GM10248 (cell line): Measurements from ENCODE around the gene RABL3.

ENCODE experiments used
- CTCF ChIA-PET: fragments of 300-600 bp; sonication (Branson Sonifier 250); formaldehyde crosslinking; extraction: SDS; loops from one replicate; lab custom pipeline; 2021; ENCODE audit warnings: antibody characterized with exemption; lab: Yijun Ruan, JAX
- POLR2A ChIA-PET: fragments of 350-650 bp; sonication (Branson Sonifier 250); formaldehyde crosslinking; extraction: SDS; loops from one replicate; lab custom pipeline; 2020; ENCODE audit warnings: antibody characterized with exemption; lab: Yijun Ruan, JAX
- DNase-seq: peaks from one replicate; pipeline ENCODE4 v3.0.0; 2012; ENCODE audit errors: extremely low spot score
- TF ChIP-seq, protein P1 (sequence below): IDR thresholded peaks from 2 replicates; pipeline ENCODE4 v1.5.1; 2012; ENCODE audit warnings: mild to moderate bottlenecking, low read depth; ENCODE audit errors: extremely low read depth, missing control alignments, control extremely low read depth

Gene RABL3

DNA sequence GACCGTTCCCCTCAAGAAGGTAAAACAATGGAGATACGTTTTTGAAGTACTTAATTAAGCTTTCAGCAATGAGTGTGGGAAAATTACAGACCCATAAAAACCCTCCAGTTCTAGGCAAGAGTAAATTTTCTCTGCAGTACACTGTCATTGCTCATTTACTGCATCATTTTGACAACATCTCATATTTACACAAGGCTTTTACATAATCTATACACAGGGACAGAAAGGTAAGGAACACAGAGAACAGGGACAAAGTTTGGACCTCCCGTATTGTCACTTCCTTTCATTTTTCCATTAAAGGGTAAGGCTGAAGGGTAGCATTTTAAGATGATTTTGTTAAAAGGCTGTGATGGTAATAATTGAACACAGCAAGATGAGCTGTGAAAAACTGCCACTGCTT, 52.9 kb downstream of the RABL3 start:
- ChIA-PET CTCF (interaction anchor here (0.7 to 2.5 kb wide), 7 partner anchors 9 to 106 kb away, joined by 3 to 8 read pairs (median 4); no protein-coding TSS in a partner anchor), POLR2A (no interaction called here)
- DNase-seq: no peak
- TF ChIP-seq, protein P1, sequence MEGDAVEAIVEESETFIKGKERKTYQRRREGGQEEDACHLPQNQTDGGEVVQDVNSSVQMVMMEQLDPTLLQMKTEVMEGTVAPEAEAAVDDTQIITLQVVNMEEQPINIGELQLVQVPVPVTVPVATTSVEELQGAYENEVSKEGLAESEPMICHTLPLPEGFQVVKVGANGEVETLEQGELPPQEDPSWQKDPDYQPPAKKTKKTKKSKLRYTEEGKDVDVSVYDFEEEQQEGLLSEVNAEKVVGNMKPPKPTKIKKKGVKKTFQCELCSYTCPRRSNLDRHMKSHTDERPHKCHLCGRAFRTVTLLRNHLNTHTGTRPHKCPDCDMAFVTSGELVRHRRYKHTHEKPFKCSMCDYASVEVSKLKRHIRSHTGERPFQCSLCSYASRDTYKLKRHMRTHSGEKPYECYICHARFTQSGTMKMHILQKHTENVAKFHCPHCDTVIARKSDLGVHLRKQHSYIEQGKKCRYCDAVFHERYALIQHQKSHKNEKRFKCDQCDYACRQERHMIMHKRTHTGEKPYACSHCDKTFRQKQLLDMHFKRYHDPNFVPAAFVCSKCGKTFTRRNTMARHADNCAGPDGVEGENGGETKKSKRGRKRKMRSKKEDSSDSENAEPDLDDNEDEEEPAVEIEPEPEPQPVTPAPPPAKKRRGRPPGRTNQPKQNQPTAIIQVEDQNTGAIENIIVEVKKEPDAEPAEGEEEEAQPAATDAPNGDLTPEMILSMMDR: no peak

DNA sequence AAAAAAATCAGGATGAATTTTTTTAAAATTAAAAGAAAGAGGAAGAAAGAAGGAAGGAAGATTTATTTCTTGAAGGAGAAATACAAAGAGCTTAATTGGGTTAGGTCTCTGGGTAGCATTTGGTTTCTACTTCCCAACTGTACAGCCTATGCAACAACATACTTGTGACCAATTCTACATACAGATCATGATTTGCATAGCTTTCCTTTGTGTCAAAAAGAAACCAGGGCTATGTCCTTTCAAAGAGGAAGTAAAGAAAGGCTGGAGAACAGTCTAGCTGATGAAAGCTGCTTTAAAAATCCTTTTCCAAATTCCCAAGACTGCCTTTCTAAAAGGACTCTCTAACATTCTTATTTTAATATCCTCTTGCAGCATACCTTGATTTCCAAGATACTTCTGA, 54.2 kb downstream of the RABL3 start:
- ChIA-PET POLR2A (no interaction called here), CTCF (interaction anchor here (1.2 to 2.5 kb wide), 9 partner anchors 10 to 130 kb away, joined by 3 to 8 read pairs (median 4); no protein-coding TSS in a partner anchor)
- TF ChIP-seq, protein P1: no peak
- DNase-seq: peak; percentile 62

DNA sequence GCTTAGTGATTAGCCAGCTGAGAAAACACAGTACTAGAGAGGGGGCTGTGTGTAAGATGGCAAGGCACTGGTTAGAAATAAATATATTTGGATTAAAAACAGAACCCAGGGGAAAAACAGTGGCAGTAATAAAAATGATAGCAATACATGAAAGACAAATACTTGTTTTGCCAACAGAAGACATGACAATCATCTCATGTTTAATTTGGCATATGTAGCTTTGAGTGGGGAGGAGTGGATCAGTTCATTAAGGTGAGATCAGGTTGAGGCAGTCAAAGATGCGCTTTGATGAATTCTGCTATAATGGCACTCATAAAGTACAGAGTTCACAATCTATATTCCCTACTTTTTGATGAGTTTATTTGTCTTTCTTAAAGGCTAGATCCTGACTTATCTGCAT, 56.9 kb downstream of the RABL3 start:
- ChIA-PET CTCF (interaction anchor here (1.3 to 1.4 kb wide), 2 partner anchors 14 to 80 kb away, joined by 3 to 6 read pairs; no protein-coding TSS in a partner anchor), POLR2A (no interaction called here)
- no peak for DNase-seq
- TF ChIP-seq, protein P1: no peak

DNA sequence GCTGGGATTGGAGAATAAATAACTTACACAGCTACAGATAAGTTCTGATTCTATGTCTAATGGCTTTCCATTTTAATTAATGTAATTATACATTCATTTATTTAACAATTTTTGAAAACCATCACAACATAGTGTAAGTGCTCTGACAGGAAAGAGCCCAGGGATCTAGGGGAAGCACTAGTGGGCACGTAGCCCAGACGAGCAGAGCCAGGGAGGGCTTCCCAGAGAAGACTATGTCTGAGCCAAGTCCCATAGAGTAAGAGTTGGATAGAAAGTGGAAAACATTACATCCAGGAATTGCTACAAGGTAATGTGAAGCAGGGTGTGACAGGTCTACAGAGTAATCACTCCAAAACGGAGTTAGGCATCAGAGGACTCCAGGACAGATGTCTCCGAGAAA, 57.4 kb downstream of the RABL3 start:
- CTCF ChIA-PET: interaction anchor here (1.2 to 1.4 kb wide), 2 partner anchors 11 to 15 kb away, joined by 3 to 6 read pairs; no protein-coding TSS in a partner anchor
- no peak for DNase-seq
- TF ChIP-seq, protein P1: no peak
- POLR2A ChIA-PET: no interaction called here

DNA sequence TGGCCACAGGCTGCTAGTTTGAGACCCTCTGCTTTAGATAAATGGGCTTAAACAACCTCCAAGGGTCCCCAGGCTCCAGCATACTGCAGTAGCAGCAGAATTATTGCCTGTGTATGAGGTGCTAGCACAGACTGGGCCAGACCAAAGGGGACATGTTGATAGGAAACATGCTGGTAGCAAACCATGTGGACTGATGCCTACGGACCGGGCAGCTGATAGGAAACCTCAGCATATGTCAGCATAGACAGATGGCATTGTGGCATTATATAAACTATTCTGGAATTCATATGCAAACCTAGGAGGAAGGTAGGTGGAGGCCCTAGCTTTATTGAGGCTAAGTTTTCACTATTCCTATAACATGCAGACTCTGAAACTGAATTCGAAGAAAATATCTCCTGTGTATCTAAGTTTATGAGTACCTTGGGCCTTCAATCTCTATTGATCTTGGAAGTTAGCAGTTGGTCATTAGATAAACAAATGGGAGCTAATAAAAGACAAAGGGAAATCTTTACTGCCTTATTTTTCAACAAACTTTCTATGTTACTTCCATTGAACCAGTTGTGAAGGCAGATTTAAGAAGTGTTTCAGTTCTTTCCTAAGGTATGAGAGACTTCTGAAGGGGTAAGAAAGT, 58.5 kb downstream of the RABL3 start:
- TF ChIP-seq, protein P1: no peak
- ChIA-PET POLR2A (no interaction called here), CTCF (interaction anchor here (1.2 to 1.9 kb wide), 2 partner anchors 12 to 49 kb away, joined by 3 to 5 read pairs; no protein-coding TSS in a partner anchor)
- DNase-seq: no peak

DNA sequence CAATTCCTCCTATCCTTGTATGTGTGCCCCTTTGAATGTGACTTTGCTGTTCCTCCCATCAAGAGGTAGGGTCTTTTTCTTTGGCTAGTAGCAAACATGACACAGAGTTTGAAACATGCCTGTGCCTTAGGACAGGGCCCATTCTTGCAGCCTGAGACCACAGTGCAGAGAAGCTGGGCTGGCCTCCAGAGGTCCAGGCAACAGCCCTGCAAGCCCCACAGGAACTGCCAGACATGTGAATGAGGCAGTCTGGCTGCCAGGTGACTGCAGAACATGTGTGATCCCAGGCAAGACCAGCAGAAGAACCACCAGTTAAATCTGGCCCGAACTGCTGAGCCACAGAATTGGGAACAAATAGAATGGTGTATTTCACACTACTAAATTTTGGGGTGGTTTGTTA, 59.1 kb downstream of the RABL3 start:
- ChIA-PET CTCF (interaction anchor here (1.9 kb wide), 1 partner anchor 49 kb away, joined by 5 read pairs; no protein-coding TSS in a partner anchor), POLR2A (no interaction called here)
- DNase-seq: no peak
- TF ChIP-seq, protein P1: no peak
